Measurements from ENCODE around the gene LRRK2.

- TF ChIP-seq POLR2AphosphoS5 (IDR thresholded peaks at IDR 0.05; ENCODE audit: low read depth, low read length) (no peak), TAF1 (IDR thresholded peaks at IDR 0.05; ENCODE audit: borderline replicate concordance, insufficient read depth, low read length) (no peak), SIN3A (IDR thresholded peaks at IDR 0.05; ENCODE audit: borderline replicate concordance, insufficient read depth, low read length) (no peak), REST (IDR thresholded peaks at IDR 0.05; ENCODE audit: insufficient read depth in 1 of 2, low read depth in 2 of 2, low read length in 2 of 2) (no peak), FOXP2 (optimal IDR thresholded peaks at IDR 0.05; ENCODE audit: borderline replicate concordance, extremely low read depth, extremely low read length, insufficient read depth) (no peak)
Observed at GRCh38 chr12:40241741-40242140, 16.9 kb downstream of the LRRK2 start.
